Keratinocyte (primary cell): ENCODE results near the gene DKK3. TPM values are rescaled to one million over a fixed set of nuclear protein-coding genes. Genes with fewer than 3 reads are reported as not detected.

Source experiments
- DNase-seq: peaks from one replicate; pipeline ENCODE4 v3.0.0-alpha.2; 2011; ENCODE audit warnings: low read depth, missing footprints, low spot score
- FAIRE-seq: peaks from 2 replicates; lab custom pipeline; 2011; peaks lifted over from hg19 to GRCh38; lab: Jason Lieb, UNC
- H2AFZ ChIP-seq: 2 replicates; pipeline ENCODE4 v1.6.0; 2012; ENCODE audit warnings: low read length, control low read depth, inconsistent platforms; ENCODE audit not compliant: control insufficient read depth
- H3K27ac ChIP-seq: 2 replicates; pipeline ENCODE4 v1.5.1; 2011; ENCODE audit warnings: low read length; ENCODE audit not compliant: control insufficient read depth, insufficient read depth
- H3K27me3 ChIP-seq: 3 replicates; pipeline ENCODE4 v1.6.0; 2011; ENCODE audit warnings: low read length; ENCODE audit not compliant: control insufficient read depth, insufficient read depth; ENCODE audit errors: extremely low read depth
- H3K36me3 ChIP-seq, 2 experiments: 2 replicates in 1 of 2; 3 replicates in 1 of 2; pipeline ENCODE4 v1.5.1; 2011; ENCODE audit warnings: low read length in 2 of 2, mild to moderate bottlenecking in 1 of 2; ENCODE audit not compliant: control insufficient read depth in 2 of 2, insufficient read depth in 2 of 2; ENCODE audit errors: extremely low read depth in 1 of 2
- H3K4me1 ChIP-seq: 3 replicates; pipeline ENCODE4 v1.5.1; 2011; ENCODE audit warnings: low read length; ENCODE audit not compliant: control insufficient read depth, insufficient read depth; ENCODE audit errors: extremely low read depth
- H3K4me2 ChIP-seq: 3 replicates; pipeline ENCODE4 v1.6.0; 2011; ENCODE audit warnings: low read depth, low read length; ENCODE audit not compliant: control insufficient read depth, insufficient read depth; ENCODE audit errors: extremely low read depth
- H3K4me3 ChIP-seq, 3 experiments: fragments of 200-600 bp in 1 of 3; sonication (generic) in 1 of 3; 2 replicates in 2 of 3; 3 replicates in 1 of 3; pipeline ENCODE4 v1.5.1; 2011 to 2016; ENCODE audit warnings: low read length in 3 of 3, mild to moderate bottlenecking in 3 of 3, control low read depth in 2 of 3, inconsistent platforms in 1 of 3, low read depth in 1 of 3, mixed read lengths in 1 of 3, mixed run types in 1 of 3, moderate library complexity in 1 of 3; ENCODE audit not compliant: control insufficient read depth in 2 of 3, insufficient read depth in 2 of 3; ENCODE audit errors: extremely low read depth in 1 of 3
- H3K79me2 ChIP-seq: 2 replicates; pipeline ENCODE4 v1.6.0; 2012; ENCODE audit warnings: low read length; ENCODE audit not compliant: control insufficient read depth, insufficient read depth
- H3K9ac ChIP-seq: 3 replicates; pipeline ENCODE4 v1.6.0; 2011; ENCODE audit warnings: low read length; ENCODE audit not compliant: control insufficient read depth, insufficient read depth; ENCODE audit errors: extremely low read depth
- H3K9me1 ChIP-seq: 3 replicates; pipeline ENCODE4 v1.6.0; 2011; ENCODE audit warnings: low read length; ENCODE audit not compliant: control insufficient read depth, insufficient read depth; ENCODE audit errors: extremely low read depth
- H3K9me3 ChIP-seq: 2 replicates; pipeline ENCODE4 v1.5.1; 2012; ENCODE audit warnings: low read depth, low read length; ENCODE audit not compliant: control insufficient read depth
- H4K20me1 ChIP-seq: 3 replicates; pipeline ENCODE4 v1.6.0; 2011; ENCODE audit warnings: low read length; ENCODE audit not compliant: control insufficient read depth, insufficient read depth; ENCODE audit errors: extremely low read depth
- CTCF ChIP-seq, 3 experiments: IDR thresholded peaks in 1 of 3; conservative IDR thresholded peaks in 1 of 3; optimal IDR thresholded peaks in 1 of 3; 2 replicates in 2 of 3; 3 replicates in 1 of 3; pipeline versions ENCODE3 to v1.5.1; 2011; ENCODE audit warnings: low read length in 3 of 3, mild to moderate bottlenecking in 3 of 3, moderate library complexity in 2 of 3, control low read depth in 1 of 3, inconsistent platforms in 1 of 3; ENCODE audit not compliant: insufficient read depth in 2 of 3; ENCODE audit errors: extremely low read depth in 1 of 3
- EZH2 ChIP-seq: IDR thresholded peaks from one replicate; pipeline ENCODE4 v1.6.1; 2012; ENCODE audit warnings: inconsistent platforms, mild to moderate bottlenecking, low read length, moderate library complexity
- dilution Hi-C: fragments of 300-500 bp; cut with MboI; formaldehyde crosslinking; loops from one replicate; pipeline ENCODE4 v1.7.0; 2020; ENCODE audit warnings: low sequenced_read_pairs; ENCODE audit not compliant: extremely low pct_ligation_motif_present
- polyA plus RNA-seq, 5 experiments: library from polyadenylated mRNA; depleted of rRNA in 3 of 5; stranded (reverse) in 3 of 5; stranded (forward) in 1 of 5; unstranded in 1 of 5; fragments of >200 nt; gene quantifications; 1 replicate in 1 of 5; 2 replicates in 3 of 5; 3 replicates in 1 of 5; pipeline versions ENCODE4 v1.2.1 to v1.2.3, GENCODE V29; 2011 to 2012; ENCODE audit warnings: missing spikeins in 2 of 5, low read depth in 1 of 5, low replicate concordance in 1 of 5

The DKK3 gene
- polyA plus RNA-seq, 1 donor (not counting 4 experiments of a cell fraction or from before 2014, with no cell fraction given), result 712 TPM

- no peak for DNase-seq
- dilution Hi-C loops, result no loop called here
- H3K4me2 ChIP-seq, result no peak overlapping the region
These were observed 61.5 kb downstream of the DKK3 start for GRCh38 chr11:11946878-11947277.

GRCh38 chr11:11946180-11946579, 62.2 kb downstream of the DKK3 start:
- peaks cover 10% of the 10 kb centered on the region in 2 experiments for H3K36me3 ChIP-seq
- DNase-seq, result no peak
- no peaks in the 10 kb centered on the region for H3K9me3 ChIP-seq
- no peak for FAIRE-seq
- no peaks in the 10 kb centered on the region for H3K79me2 ChIP-seq
- no peak overlapping the region for H2AFZ ChIP-seq
- no peaks in the 10 kb centered on the region for H4K20me1 ChIP-seq
- no peak overlapping the region for H3K4me2 ChIP-seq
- no peaks in the 10 kb centered on the region for H3K27me3 ChIP-seq
- no peak overlapping the region for H3K4me3 ChIP-seq
- H3K9me1 ChIP-seq, result no peaks in the 10 kb centered on the region
- no peak overlapping the region for H3K27ac ChIP-seq
- dilution Hi-C loops, result no loop called here
- TF ChIP-seq EZH2, result no peak
- no peak for TF ChIP-seq CTCF (optimal IDR thresholded peaks at IDR 0.05 in 1 of 3, IDR thresholded peaks at IDR 0.05 in 1 of 3, conservative IDR thresholded peaks at IDR 0.05 in 1 of 3; ENCODE audit: extremely low read depth in 1 of 3, insufficient read depth in 2 of 3, low read length in 3 of 3)
- no peak overlapping the region for H3K9ac ChIP-seq
- H3K4me1 ChIP-seq, result no peaks in the 10 kb centered on the region

More at GRCh38 chr11:11946878-11947277, 61.5 kb downstream of the DKK3 start:
- Histone ChIP-seq H3K27ac (no peak overlapping the region), H4K20me1 (no peaks in the 10 kb centered on the region), H3K9me3 (no peaks in the 10 kb centered on the region), H3K4me3 (no peak overlapping the region), H3K27me3 (no peaks in the 10 kb centered on the region), H3K36me3 (peaks cover 10 to 11% of the 10 kb centered on the region in 2 experiments), H2AFZ (no peak overlapping the region), H3K79me2 (no peaks in the 10 kb centered on the region), H3K9me1 (no peaks in the 10 kb centered on the region), H3K4me1 (no peaks in the 10 kb centered on the region), H3K9ac (no peak overlapping the region)
- peak; percentile 29 for FAIRE-seq
- TF ChIP-seq EZH2 (no peak), CTCF (optimal IDR thresholded peaks at IDR 0.05 in 1 of 3, IDR thresholded peaks at IDR 0.05 in 1 of 3, conservative IDR thresholded peaks at IDR 0.05 in 1 of 3; ENCODE audit: extremely low read depth in 1 of 3, insufficient read depth in 2 of 3, low read length in 3 of 3) (no peak)
